Mesenchymal stem cell (in vitro differentiated cells and primary cell): ENCODE measurements around the gene ASIC4.

ENCODE experiments used
- DNase-seq: peaks from one replicate; pipeline ENCODE4 v3.0.0-alpha.2; 2013
- H2AFZ ChIP-seq: one replicate; pipeline ENCODE4 v1.6.1; 2013; ENCODE audit warnings: low read depth, mild to moderate bottlenecking, control low read depth, inconsistent platforms, low read length, moderate library complexity
- H2AK5ac ChIP-seq: 2 replicates; pipeline ENCODE4 v1.6.1; 2013; ENCODE audit warnings: low read length, moderate library complexity, mild to moderate bottlenecking, inconsistent platforms; ENCODE audit not compliant: severe bottlenecking
- H2BK120ac ChIP-seq: one replicate; pipeline ENCODE4 v1.6.1; 2013; ENCODE audit warnings: low read depth, mild to moderate bottlenecking, inconsistent platforms, low read length, moderate library complexity
- H2BK12ac ChIP-seq, 2 experiments: one replicate each; pipeline ENCODE4 v1.6.1; 2013; ENCODE audit warnings: inconsistent platforms in 2 of 2, low read length in 2 of 2, mild to moderate bottlenecking in 2 of 2, moderate library complexity in 2 of 2, control low read depth in 1 of 2
- H2BK15ac ChIP-seq: one replicate; pipeline ENCODE4 v1.6.1; 2013; ENCODE audit warnings: mild to moderate bottlenecking, low read depth, inconsistent platforms; ENCODE audit not compliant: poor library complexity, severe bottlenecking
- H2BK5ac ChIP-seq: 2 replicates; pipeline ENCODE4 v1.6.1; 2013; ENCODE audit warnings: low read depth, mild to moderate bottlenecking, low read length, control low read depth, inconsistent platforms; ENCODE audit not compliant: poor library complexity, severe bottlenecking
- H3K14ac ChIP-seq, 2 experiments: one replicate each; pipeline ENCODE4 v1.6.1; 2013; ENCODE audit warnings: inconsistent platforms in 2 of 2, low read length in 2 of 2, control low read depth in 1 of 2, mild to moderate bottlenecking in 1 of 2, moderate library complexity in 1 of 2
- H3K18ac ChIP-seq, 2 experiments: one replicate each; pipeline ENCODE4 v1.6.1; 2013; ENCODE audit warnings: inconsistent platforms in 2 of 2, low read length in 2 of 2, control low read depth in 1 of 2, low read depth in 1 of 2, mild to moderate bottlenecking in 1 of 2
- H3K23ac ChIP-seq, 2 experiments: one replicate each; pipeline ENCODE4 v1.6.1; 2013; ENCODE audit warnings: inconsistent platforms in 2 of 2, low read length in 2 of 2, mild to moderate bottlenecking in 2 of 2, moderate library complexity in 2 of 2, control low read depth in 1 of 2
- H3K27ac ChIP-seq: 2 replicates; pipeline ENCODE4 v1.5.1; 2013; ENCODE audit warnings: mild to moderate bottlenecking, moderate library complexity, low read length, control low read depth, inconsistent platforms; ENCODE audit not compliant: poor library complexity, severe bottlenecking
- H3K27me3 ChIP-seq, 2 experiments: 2 replicates each; pipeline versions ENCODE4 v1.6.1 to v1.7.0; 2013; ENCODE audit warnings: low read length in 2 of 2, mild to moderate bottlenecking in 2 of 2, moderate library complexity in 2 of 2, control low read depth in 1 of 2, inconsistent platforms in 1 of 2; ENCODE audit not compliant: control insufficient read depth in 1 of 2, insufficient read depth in 1 of 2
- H3K36me3 ChIP-seq, 2 experiments: 2 replicates each; pipeline versions ENCODE4 v1.6.1 to v1.7.0; 2013; ENCODE audit warnings: low read length in 2 of 2, control low read depth in 1 of 2, inconsistent platforms in 1 of 2, low read depth in 1 of 2, mild to moderate bottlenecking in 1 of 2; ENCODE audit not compliant: insufficient read depth in 2 of 2, control insufficient read depth in 1 of 2
- H3K4ac ChIP-seq, 2 experiments: one replicate each; pipeline ENCODE4 v1.6.1; 2013; ENCODE audit warnings: inconsistent platforms in 2 of 2, low read length in 2 of 2, mild to moderate bottlenecking in 2 of 2, moderate library complexity in 2 of 2, control low read depth in 1 of 2, low read depth in 1 of 2
- H3K4me1 ChIP-seq: 2 replicates; pipeline ENCODE4 v1.6.1; 2013; ENCODE audit warnings: low read depth, low read length, control low read depth; ENCODE audit not compliant: control insufficient read depth, insufficient read depth
- H3K4me2 ChIP-seq: 2 replicates; pipeline ENCODE4 v1.6.1; 2013; ENCODE audit warnings: low read length, mild to moderate bottlenecking, inconsistent platforms; ENCODE audit not compliant: poor library complexity, severe bottlenecking
- H3K4me3 ChIP-seq, 2 experiments: 2 replicates each; pipeline versions ENCODE4 v1.5.1 to v1.7.0; 2013; ENCODE audit warnings: low read length in 2 of 2, mild to moderate bottlenecking in 2 of 2, control low read depth in 1 of 2, low read depth in 1 of 2; ENCODE audit not compliant: insufficient read depth in 1 of 2
- H3K79me1 ChIP-seq: replicated peaks from 2 replicates; pipeline ENCODE4 v1.6.1; 2013; ENCODE audit warnings: mild to moderate bottlenecking, control low read depth, low read length, inconsistent platforms; ENCODE audit not compliant: poor library complexity, severe bottlenecking
- H3K9ac ChIP-seq: 2 replicates; pipeline ENCODE4 v1.7.0; 2013; ENCODE audit warnings: mild to moderate bottlenecking, low read length, moderate library complexity
- H3K9me3 ChIP-seq: 2 replicates; pipeline ENCODE4 v1.7.0; 2013; ENCODE audit warnings: mild to moderate bottlenecking, low read length; ENCODE audit not compliant: control insufficient read depth
- H4K8ac ChIP-seq: one replicate; pipeline ENCODE4 v1.6.1; 2013; ENCODE audit warnings: inconsistent platforms, mild to moderate bottlenecking, low read length, moderate library complexity
- H4K91ac ChIP-seq: one replicate; pipeline ENCODE4 v1.6.1; 2013; ENCODE audit warnings: mild to moderate bottlenecking, low read length, inconsistent platforms
- WGBS: methylation state at CpG from one replicate; pipeline ENCODE4 v1.1.7; 2013; ENCODE audit warnings: mixed read lengths; 5-methylcytosine and 5-hydroxymethylcytosine counted together

Gene ASIC4

DNA sequence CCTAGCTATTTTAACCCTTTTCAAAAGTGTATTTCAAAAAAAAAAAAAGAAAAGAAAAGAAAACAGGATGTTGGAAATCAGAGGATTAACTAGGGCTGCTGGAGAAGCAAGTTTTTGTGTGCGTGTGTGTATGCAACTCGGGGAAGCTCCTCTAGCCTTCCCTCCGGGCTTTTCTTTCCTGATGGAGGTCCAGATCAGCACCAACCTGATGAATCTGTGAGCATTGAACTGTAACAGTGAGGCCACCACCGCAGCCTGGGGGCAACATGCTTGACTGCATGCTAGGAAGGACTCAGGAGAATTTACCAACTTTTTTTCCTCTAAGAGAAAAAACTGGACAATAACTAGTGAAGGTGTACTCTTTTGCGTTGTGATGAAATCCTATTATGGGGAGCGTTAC is 54.8 kb downstream of the ASIC4 start:
- Histone ChIP-seq H2AK5ac (no peak overlapping the region), H2BK5ac (no peak overlapping the region), H3K79me1 (peaks cover 15% of the 10 kb centered on the region), H4K91ac (no peak overlapping the region), H3K9ac (no peak overlapping the region), H3K4me1 (peaks cover 20% of the 10 kb centered on the region), H2BK120ac (no peak overlapping the region), H2AFZ (no peak overlapping the region), H2BK12ac (no peak overlapping the region), H3K18ac (no peak overlapping the region), H3K4me2 (no peak overlapping the region), H3K14ac (no peak overlapping the region), H2BK15ac (no peak overlapping the region), H3K36me3 (peaks cover 21 to 40% of the 10 kb centered on the region in 2 experiments), H3K27me3 (no peaks in the 10 kb centered on the region), H3K9me3 (no peaks in the 10 kb centered on the region), H4K8ac (no peak overlapping the region), H3K23ac (no peak overlapping the region), H3K4ac (no peak overlapping the region), H3K4me3 (no peak overlapping the region), H3K27ac (no peak overlapping the region)
- DNase-seq = no peak
- 95% methylated on average over 5 of the region's 6 CpGs for WGBS

DNA sequence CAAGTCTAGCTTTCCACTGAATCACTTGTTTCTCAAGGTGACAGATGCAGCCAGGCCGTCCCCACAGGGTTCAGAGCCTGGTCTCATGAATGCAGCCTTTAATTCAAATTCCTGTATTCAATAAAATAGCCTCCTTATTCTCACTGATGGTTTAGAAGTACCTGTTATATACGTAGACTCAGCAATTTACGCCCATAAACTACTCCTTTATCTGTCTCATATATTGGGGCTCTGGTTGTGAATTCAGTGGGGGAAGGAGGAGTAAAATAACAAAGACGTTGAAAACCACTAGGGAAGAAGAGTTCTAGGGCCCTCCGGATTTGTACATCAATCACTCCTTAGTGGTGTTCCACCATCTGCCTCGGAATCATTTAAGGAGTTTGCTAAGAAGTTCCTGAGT is 55.4 kb downstream of the ASIC4 start:
- Histone ChIP-seq H2AFZ (no peak overlapping the region), H3K4me1 (peaks cover 20% of the 10 kb centered on the region), H3K4ac (no peak overlapping the region), H3K4me3 (peak overlapping the region in 1 of 2 experiments; percentile 77), H2BK15ac (no peak overlapping the region), H2BK120ac (no peak overlapping the region), H3K9me3 (no peaks in the 10 kb centered on the region), H3K18ac (no peak overlapping the region), H2BK12ac (no peak overlapping the region), H3K14ac (no peak overlapping the region), H3K36me3 (peaks cover 21 to 34% of the 10 kb centered on the region in 2 experiments), H3K23ac (no peak overlapping the region), H2AK5ac (no peak overlapping the region), H3K27me3 (peaks cover 3% of the 10 kb centered on the region in 2 experiments), H3K79me1 (peaks cover 15% of the 10 kb centered on the region), H4K91ac (no peak overlapping the region), H4K8ac (no peak overlapping the region), H3K4me2 (peak overlapping the region; percentile 83), H2BK5ac (no peak overlapping the region), H3K9ac (peak overlapping the region; percentile 80), H3K27ac (no peak overlapping the region)
- no peak for DNase-seq
- WGBS = 75% methylated on average over 4 of the region's 6 CpGs

DNA sequence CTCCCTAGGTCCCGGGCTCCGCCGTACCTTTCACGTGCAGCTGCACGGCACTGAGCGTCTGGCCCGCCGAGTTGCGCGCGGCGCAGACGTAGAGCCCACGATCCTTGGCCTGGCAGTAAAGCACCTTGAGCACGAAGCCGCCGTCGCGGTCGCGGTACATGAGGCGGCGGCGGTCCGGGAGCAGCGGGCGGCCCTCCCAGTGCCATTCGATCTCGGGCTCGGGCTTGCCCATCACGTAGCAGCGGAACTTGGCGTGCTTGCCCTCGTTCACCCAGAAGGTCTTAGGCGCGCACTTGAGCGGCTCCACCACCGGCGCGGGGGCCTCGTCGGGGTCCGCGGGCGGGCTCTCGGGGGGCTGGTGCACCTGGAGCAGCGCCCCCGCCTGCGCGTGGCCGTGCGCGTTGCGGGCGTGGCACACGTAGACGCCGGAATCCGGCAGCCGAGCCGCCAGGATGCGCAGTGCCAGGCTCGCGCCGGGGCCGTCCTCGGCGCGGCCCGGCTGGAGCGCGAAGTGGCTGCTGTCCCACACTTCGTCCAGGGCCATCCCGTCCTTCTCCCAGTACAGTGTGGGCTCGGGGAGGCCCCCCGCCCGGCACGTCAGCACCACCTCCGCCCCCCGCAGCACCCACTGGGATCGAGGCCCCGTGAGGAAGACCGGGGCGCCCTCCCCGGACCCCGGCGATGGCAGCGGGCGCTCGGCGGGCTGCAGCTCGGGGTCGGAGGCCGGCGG is 56.1 kb downstream of the ASIC4 start:
- H3K18ac ChIP-seq = peak overlapping the region; percentile 90 to 96
- H3K9ac ChIP-seq = peak overlapping the region; percentile 80
- peak overlapping the region; percentile 69 for H2BK120ac ChIP-seq
- H3K36me3 ChIP-seq = peaks cover 21 to 29% of the 10 kb centered on the region in 2 experiments
- peak overlapping the region; percentile 77 to 88 for H3K4me3 ChIP-seq
- peak overlapping the region; percentile 89 for H2BK15ac ChIP-seq
- H3K4me2 ChIP-seq = peak overlapping the region; percentile 83
- H3K4me1 ChIP-seq = peaks cover 20% of the 10 kb centered on the region
- H3K27me3 ChIP-seq = peaks cover 8 to 10% of the 10 kb centered on the region in 2 experiments
- DNase-seq = peak; percentile 38
- no peak overlapping the region for H2AK5ac ChIP-seq
- H3K9me3 ChIP-seq = no peaks in the 10 kb centered on the region
- H3K27ac ChIP-seq = no peak overlapping the region
- peak overlapping the region in 1 of 2 experiments; percentile 24 for H2BK12ac ChIP-seq
- peaks cover 15% of the 10 kb centered on the region for H3K79me1 ChIP-seq
- peak overlapping the region; percentile 89 to 92 for H3K4ac ChIP-seq
- 17% methylated on average over 67 of the region's 95 CpGs for WGBS
- no peak overlapping the region for H2BK5ac ChIP-seq
- H3K23ac ChIP-seq = peak overlapping the region; percentile 39 to 84
- peak overlapping the region; percentile 95 for H4K8ac ChIP-seq
- peak overlapping the region; percentile 83 for H2AFZ ChIP-seq
- H3K14ac ChIP-seq = peak overlapping the region; percentile 17 to 96
- peak overlapping the region; percentile 93 for H4K91ac ChIP-seq

DNA sequence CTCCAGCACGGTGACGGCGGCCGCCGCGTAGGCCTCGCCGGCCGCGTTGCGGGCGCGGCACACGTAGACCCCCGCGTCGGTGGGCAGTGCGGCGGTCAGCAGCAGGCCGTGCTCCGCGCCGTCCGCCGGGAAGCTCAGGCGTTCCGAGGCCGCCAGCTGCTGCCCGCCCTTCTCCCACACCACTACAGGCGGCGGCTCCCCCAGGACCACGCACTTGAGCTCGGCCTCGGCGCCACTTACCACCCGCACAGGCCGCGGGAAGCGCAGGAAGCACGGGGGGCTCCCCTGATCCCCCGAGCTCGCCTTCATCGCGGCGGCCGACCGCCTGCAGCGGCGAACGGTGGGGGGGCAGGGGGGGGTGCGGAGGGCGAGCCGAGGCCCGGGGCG is 56.6 kb downstream of the ASIC4 start:
- Histone ChIP-seq H3K27ac (no peak overlapping the region), H3K4me3 (peak overlapping the region; percentile 77 to 88), H3K9ac (peak overlapping the region; percentile 80), H4K8ac (peak overlapping the region; percentile 95), H3K4me2 (peak overlapping the region; percentile 83), H3K9me3 (no peaks in the 10 kb centered on the region), H3K36me3 (peaks cover 21 to 25% of the 10 kb centered on the region in 2 experiments), H2BK12ac (peak overlapping the region in 1 of 2 experiments; percentile 45), H4K91ac (peak overlapping the region; percentile 93), H3K79me1 (peaks cover 15% of the 10 kb centered on the region), H3K4me1 (peaks cover 20% of the 10 kb centered on the region), H3K18ac (peak overlapping the region; percentile 90 to 96), H3K27me3 (peaks cover 13 to 16% of the 10 kb centered on the region in 2 experiments), H2AK5ac (no peak overlapping the region), H3K4ac (peak overlapping the region; percentile 89 to 92), H2BK15ac (peak overlapping the region; percentile 89), H3K14ac (peak overlapping the region; percentile 17 to 96), H3K23ac (peak overlapping the region; percentile 39 to 74), H2AFZ (peak overlapping the region; percentile 83), H2BK5ac (no peak overlapping the region), H2BK120ac (peak overlapping the region; percentile 69)
- WGBS = no CpG with 5 or more reads among the region's 55 CpGs
- no peak for DNase-seq
